Panc1 (cell line): Measurements from ENCODE around the gene DAPK2. TPM values are rescaled to one million over a fixed set of nuclear protein-coding genes. Genes with fewer than 3 reads are reported as not detected.

Source experiments
- ATAC-seq: fragments of 200-7000 bp; cut with Tn5 transposase; 2 replicates; pipeline ENCODE4 v1.9.1; 2020; ENCODE audit warnings: mild to moderate bottlenecking, moderate library complexity
- BruUV-seq: library from RNA; stranded (reverse); fragments of 400-500 nt; replicated peaks from 2 replicates; lab custom pipeline; 2021; lab: Mats Ljungman, UMichigan
- CTCF ChIA-PET: fragments of 300-600 bp; sonication (Branson Sonifier 250); formaldehyde crosslinking; loops from one replicate; lab custom pipeline; 2022; ENCODE audit warnings: antibody characterized with exemption; lab: Charles Lee
- POLR2A ChIA-PET: fragments of 300-600 bp; sonication (Branson Sonifier 250); formaldehyde crosslinking; loops from one replicate; lab custom pipeline; 2022; ENCODE audit warnings: antibody characterized with exemption; lab: Charles Lee
- DNase-seq: peaks from one replicate; pipeline ENCODE4 v3.0.0-alpha.2; 2010; ENCODE audit warnings: low read depth, low spot score
- H3K27ac ChIP-seq: 2 replicates; pipeline ENCODE4 v1.5.1; 2011; ENCODE audit warnings: mild to moderate bottlenecking, low read length, inconsistent platforms
- H3K27me3 ChIP-seq: fragments of 200-500 bp; sonication (Bioruptor generic); 2 replicates; pipeline ENCODE4 v1.6.0; 2014; ENCODE audit warnings: low read length, inconsistent platforms; ENCODE audit not compliant: control insufficient read depth, insufficient read depth
- H3K36me3 ChIP-seq: fragments of 200-500 bp; sonication (Bioruptor generic); 2 replicates; pipeline ENCODE4 v1.5.1; 2014; ENCODE audit warnings: inconsistent platforms, mild to moderate bottlenecking, low read length, moderate library complexity; ENCODE audit not compliant: control insufficient read depth, insufficient read depth
- H3K4me1 ChIP-seq: 2 replicates; pipeline ENCODE4 v1.5.1; 2011; ENCODE audit warnings: inconsistent platforms, mild to moderate bottlenecking, low read length, moderate library complexity; ENCODE audit not compliant: control insufficient read depth, insufficient read depth
- H3K4me3 ChIP-seq, 2 experiments: 2 replicates each; pipeline ENCODE4 v1.5.1; 2011 to 2012; ENCODE audit warnings: low read depth in 2 of 2, low read length in 2 of 2, mild to moderate bottlenecking in 2 of 2, inconsistent platforms in 1 of 2, moderate library complexity in 1 of 2
- H3K9me3 ChIP-seq: fragments of 200-500 bp; sonication (Bioruptor generic); 2 replicates; pipeline ENCODE4 v1.5.1; 2014; ENCODE audit warnings: low read depth, mild to moderate bottlenecking, inconsistent platforms, low read length, moderate library complexity; ENCODE audit not compliant: control insufficient read depth, insufficient read depth
- POLR2AphosphoS5 ChIP-seq: IDR thresholded peaks from 2 replicates; pipeline ENCODE4 v1.6.1; 2012; ENCODE audit warnings: mild to moderate bottlenecking, low read depth, low read length, moderate library complexity
- SIN3A ChIP-seq: IDR thresholded peaks from 2 replicates; pipeline ENCODE4 v1.6.1; 2012; ENCODE audit warnings: low read depth, mild to moderate bottlenecking, low read length, moderate library complexity, borderline replicate concordance; ENCODE audit not compliant: insufficient read depth
- TCF7L2 ChIP-seq: IDR thresholded peaks from 2 replicates; pipeline ENCODE4 v1.6.1; 2011; ENCODE audit warnings: mild to moderate bottlenecking, low read depth, low read length, inconsistent platforms
- in situ Hi-C: cut with HindIII; loops from 2 replicates; pipeline ENCODE4 v1.10.0; 2016; ENCODE audit warnings: low sequenced_read_pairs, low pct_unique_long_range_greater_than_20kb
- intact Hi-C: fragments of 100-400 bp; cut with micrococcal nuclease; formaldehyde crosslinking; loops from one replicate; pipeline ENCODE4 v1.10.0; 2022; ENCODE audit not compliant: unreplicated experiment
- total RNA-seq: library from RNA; stranded (reverse); gene quantifications from one replicate; pipeline ENCODE4 v1.2.1, GENCODE V29; 2021; ENCODE audit not compliant: unreplicated experiment
- TF ChIP-seq, protein P1 (sequence below): fragments of 450-650 bp; IDR thresholded peaks from 2 replicates; pipeline ENCODE4 v1.5.1; 2017; ENCODE audit warnings: mild to moderate bottlenecking
- TF ChIP-seq, protein P2 (sequence below), 2 experiments: IDR thresholded peaks; 2 replicates each; pipeline ENCODE4 v1.6.1; 2011 to 2012; ENCODE audit warnings: low read depth in 2 of 2, control low read depth in 1 of 2, low read length in 1 of 2, mild to moderate bottlenecking in 1 of 2, moderate library complexity in 1 of 2; ENCODE audit not compliant: insufficient read depth in 1 of 2

DAPK2 gene
- total RNA-seq, 1 experiment from 2014 or later, result 10.2 TPM

DNA sequence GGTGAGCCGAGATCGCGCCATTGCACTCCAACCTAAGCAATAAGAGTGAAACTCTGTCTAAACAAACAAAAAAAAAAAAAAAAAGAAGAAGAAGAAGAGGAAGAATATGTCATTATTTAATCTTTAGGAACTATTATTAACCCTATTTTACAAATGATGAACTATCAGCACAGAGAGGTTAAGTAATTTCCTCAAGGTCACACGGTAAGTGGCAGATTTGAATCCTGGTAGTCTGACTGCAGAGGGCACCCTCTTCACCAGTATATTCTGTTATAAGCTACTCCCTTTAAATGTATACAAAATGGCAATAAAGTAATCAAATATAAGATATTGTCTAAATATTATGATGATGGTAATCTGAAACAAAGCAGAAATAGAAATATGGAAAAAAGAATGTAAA lies 135.1 kb downstream of the DAPK2 start:
- CTCF ChIA-PET, result interaction anchor here (0.7 kb wide), 1 partner anchor 155 kb away, joined by 5 read pairs; no protein-coding TSS in a partner anchor
- Histone ChIP-seq H3K27ac (no peak overlapping the region), H3K27me3 (no peaks in the 10 kb centered on the region), H3K4me1 (no peaks in the 10 kb centered on the region; the same call in 1 of the 2 replicates), H3K36me3 (no peaks in the 10 kb centered on the region), H3K4me3 (no peak overlapping the region), H3K9me3 (no peaks in the 10 kb centered on the region)
- in situ Hi-C loops (no loop called here), intact Hi-C loops (loop anchor here (10.0 kb wide), 1 partner anchor 134 kb away; the partner anchor contains the start of gene DAPK2)
- BruUV-seq, result no TSS peak
- TF ChIP-seq, protein P1, sequence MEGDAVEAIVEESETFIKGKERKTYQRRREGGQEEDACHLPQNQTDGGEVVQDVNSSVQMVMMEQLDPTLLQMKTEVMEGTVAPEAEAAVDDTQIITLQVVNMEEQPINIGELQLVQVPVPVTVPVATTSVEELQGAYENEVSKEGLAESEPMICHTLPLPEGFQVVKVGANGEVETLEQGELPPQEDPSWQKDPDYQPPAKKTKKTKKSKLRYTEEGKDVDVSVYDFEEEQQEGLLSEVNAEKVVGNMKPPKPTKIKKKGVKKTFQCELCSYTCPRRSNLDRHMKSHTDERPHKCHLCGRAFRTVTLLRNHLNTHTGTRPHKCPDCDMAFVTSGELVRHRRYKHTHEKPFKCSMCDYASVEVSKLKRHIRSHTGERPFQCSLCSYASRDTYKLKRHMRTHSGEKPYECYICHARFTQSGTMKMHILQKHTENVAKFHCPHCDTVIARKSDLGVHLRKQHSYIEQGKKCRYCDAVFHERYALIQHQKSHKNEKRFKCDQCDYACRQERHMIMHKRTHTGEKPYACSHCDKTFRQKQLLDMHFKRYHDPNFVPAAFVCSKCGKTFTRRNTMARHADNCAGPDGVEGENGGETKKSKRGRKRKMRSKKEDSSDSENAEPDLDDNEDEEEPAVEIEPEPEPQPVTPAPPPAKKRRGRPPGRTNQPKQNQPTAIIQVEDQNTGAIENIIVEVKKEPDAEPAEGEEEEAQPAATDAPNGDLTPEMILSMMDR, result no peak
- TF ChIP-seq POLR2AphosphoS5 (no peak), TCF7L2 (no peak)
- ATAC-seq (no peak), DNase-seq (no peak)
- POLR2A ChIA-PET, result no interaction called here

DNA sequence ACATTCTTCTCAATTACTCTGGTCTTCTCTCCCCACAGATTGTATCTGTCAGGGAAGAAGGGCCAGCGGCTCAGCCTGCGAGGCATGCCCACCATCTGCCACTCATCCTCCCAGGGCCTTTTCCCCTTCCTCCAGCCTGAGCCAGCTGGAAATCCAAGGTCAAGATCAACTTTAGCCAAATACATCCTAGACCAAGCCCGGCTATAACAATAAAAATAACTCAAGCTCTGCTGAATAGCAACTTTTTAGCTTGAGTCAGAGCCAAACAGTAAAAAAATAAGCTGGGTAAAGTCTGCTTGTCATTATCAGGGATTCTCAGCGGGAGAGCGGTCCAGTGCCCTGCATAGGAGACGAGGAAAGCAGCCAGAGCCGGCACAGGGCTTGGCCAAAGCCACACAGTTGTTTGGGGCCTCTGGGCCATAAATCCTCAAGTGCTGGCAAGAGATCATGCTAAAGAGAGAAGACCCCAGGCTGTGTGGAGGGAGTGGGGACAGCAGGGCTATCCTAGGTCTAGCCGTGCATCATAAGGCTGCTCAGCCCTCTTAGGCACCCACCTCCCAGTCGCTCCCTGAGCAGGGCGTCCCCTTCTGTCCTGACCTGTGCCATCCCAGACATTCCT lies 136.4 kb downstream of the DAPK2 start:
- Histone ChIP-seq H3K4me1 (no peaks in the 10 kb centered on the region; the same call in 1 of the 2 replicates), H3K27ac (no peak overlapping the region), H3K36me3 (no peaks in the 10 kb centered on the region), H3K4me3 (no peak overlapping the region), H3K9me3 (no peaks in the 10 kb centered on the region), H3K27me3 (no peaks in the 10 kb centered on the region)
- peak; percentile 43; the same call in 1 of the 2 replicates for ATAC-seq
- TF ChIP-seq, protein P1, result no peak
- TF ChIP-seq, protein P2, sequence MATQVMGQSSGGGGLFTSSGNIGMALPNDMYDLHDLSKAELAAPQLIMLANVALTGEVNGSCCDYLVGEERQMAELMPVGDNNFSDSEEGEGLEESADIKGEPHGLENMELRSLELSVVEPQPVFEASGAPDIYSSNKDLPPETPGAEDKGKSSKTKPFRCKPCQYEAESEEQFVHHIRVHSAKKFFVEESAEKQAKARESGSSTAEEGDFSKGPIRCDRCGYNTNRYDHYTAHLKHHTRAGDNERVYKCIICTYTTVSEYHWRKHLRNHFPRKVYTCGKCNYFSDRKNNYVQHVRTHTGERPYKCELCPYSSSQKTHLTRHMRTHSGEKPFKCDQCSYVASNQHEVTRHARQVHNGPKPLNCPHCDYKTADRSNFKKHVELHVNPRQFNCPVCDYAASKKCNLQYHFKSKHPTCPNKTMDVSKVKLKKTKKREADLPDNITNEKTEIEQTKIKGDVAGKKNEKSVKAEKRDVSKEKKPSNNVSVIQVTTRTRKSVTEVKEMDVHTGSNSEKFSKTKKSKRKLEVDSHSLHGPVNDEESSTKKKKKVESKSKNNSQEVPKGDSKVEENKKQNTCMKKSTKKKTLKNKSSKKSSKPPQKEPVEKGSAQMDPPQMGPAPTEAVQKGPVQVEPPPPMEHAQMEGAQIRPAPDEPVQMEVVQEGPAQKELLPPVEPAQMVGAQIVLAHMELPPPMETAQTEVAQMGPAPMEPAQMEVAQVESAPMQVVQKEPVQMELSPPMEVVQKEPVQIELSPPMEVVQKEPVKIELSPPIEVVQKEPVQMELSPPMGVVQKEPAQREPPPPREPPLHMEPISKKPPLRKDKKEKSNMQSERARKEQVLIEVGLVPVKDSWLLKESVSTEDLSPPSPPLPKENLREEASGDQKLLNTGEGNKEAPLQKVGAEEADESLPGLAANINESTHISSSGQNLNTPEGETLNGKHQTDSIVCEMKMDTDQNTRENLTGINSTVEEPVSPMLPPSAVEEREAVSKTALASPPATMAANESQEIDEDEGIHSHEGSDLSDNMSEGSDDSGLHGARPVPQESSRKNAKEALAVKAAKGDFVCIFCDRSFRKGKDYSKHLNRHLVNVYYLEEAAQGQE (IDR thresholded peaks at IDR 0.05; ENCODE audit: insufficient read depth in 1 of 2, low read depth in 2 of 2, low read length in 1 of 2), result no peak
- TF ChIP-seq SIN3A (no peak), TCF7L2 (no peak), POLR2AphosphoS5 (no peak)
- intact Hi-C loops (loop anchor here (10.0 kb wide), 1 partner anchor 135 kb away; the partner anchor contains the start of gene DAPK2), in situ Hi-C loops (no loop called here)
- CTCF ChIA-PET, result interaction anchor here (0.6 to 0.7 kb wide), 2 partner anchors 16 kb away, joined by 6 to 9 read pairs; no protein-coding TSS in a partner anchor
- no TSS peak for BruUV-seq
- DNase-seq, result no peak
- POLR2A ChIA-PET, result no interaction called here
